Sigmoid colon (tissue), 4 donors: ENCODE data around the gene MRTFA.

Experiments
- CTCF ChIP-seq, 4 experiments: fragments of 450-650 bp in 3 of 4; fragments of 200-600 bp in 1 of 4; IDR thresholded peaks; one replicate each; pipeline ENCODE4 v1.5.1; 2016 to 2019; ENCODE audit warnings: antibody characterized with exemption in 4 of 4, mild to moderate bottlenecking in 3 of 4, moderate library complexity in 2 of 4
- EP300 ChIP-seq, 4 donors: sonication (generic); formaldehyde crosslinking; IDR thresholded peaks; one replicate each; pipeline ENCODE4 v1.6.1; 2017; ENCODE audit warnings: antibody characterized with exemption in 4 of 4
- POLR2A ChIP-seq, 2 donors: fragments of 450-650 bp; IDR thresholded peaks; one replicate each; pipeline ENCODE4 v1.6.1; 2016; ENCODE audit warnings: antibody characterized with exemption in 2 of 2, mild to moderate bottlenecking in 2 of 2, moderate library complexity in 2 of 2

GRCh38 chr22:40552070-40552469 lies 84.4 kb downstream of the MRTFA start:
- TF ChIP-seq CTCF (IDR thresholded peaks at IDR 0.05) = no peak
- TF ChIP-seq EP300 (IDR thresholded peaks at IDR 0.05) = no peak
- no peak for TF ChIP-seq POLR2A (IDR thresholded peaks at IDR 0.05)
